Ovary (tissue), 3 donors: ENCODE measurements around the gene KCNB1.

Source experiments
- EP300 ChIP-seq: sonication (generic); formaldehyde crosslinking; IDR thresholded peaks from one replicate; pipeline ENCODE4 v1.6.1; 2017; ENCODE audit warnings: antibody characterized with exemption
- POLR2A ChIP-seq: fragments of 450-650 bp; IDR thresholded peaks from one replicate; pipeline ENCODE4 v1.6.1; 2017; ENCODE audit warnings: antibody characterized with exemption, mild to moderate bottlenecking, moderate library complexity
- TF ChIP-seq, protein P1 (sequence below), 3 donors: fragments of 450-650 bp in 2 of 3; fragments of 200-600 bp in 1 of 3; IDR thresholded peaks; one replicate each; pipeline versions ENCODE4 v1.5.1 to v1.8.0; 2016 to 2022; ENCODE audit warnings: antibody characterized with exemption in 3 of 3, mild to moderate bottlenecking in 1 of 3
- donor health status: DM: no; HTN: no; CAD: no.

DNA sequence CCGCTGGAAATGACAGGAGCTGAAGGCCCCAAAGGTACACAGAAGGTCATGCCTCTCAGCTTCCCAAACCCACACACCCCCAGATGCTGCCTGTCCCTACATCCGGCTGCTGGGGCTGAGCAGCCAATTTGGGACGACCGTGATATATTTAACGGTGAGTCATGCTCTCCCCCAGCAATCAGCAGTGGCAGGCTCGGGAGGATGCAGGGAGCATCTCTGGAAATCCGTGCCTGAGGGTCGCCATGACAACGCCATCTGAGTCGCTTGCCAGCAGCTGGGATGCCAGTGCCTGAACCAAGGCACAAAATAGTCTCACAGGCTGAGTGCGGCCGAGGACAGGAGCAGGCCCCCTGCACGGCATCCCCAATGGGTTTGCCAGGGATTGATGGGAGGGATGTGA is 57.9 kb downstream of the KCNB1 start:
- TF ChIP-seq, protein P1, sequence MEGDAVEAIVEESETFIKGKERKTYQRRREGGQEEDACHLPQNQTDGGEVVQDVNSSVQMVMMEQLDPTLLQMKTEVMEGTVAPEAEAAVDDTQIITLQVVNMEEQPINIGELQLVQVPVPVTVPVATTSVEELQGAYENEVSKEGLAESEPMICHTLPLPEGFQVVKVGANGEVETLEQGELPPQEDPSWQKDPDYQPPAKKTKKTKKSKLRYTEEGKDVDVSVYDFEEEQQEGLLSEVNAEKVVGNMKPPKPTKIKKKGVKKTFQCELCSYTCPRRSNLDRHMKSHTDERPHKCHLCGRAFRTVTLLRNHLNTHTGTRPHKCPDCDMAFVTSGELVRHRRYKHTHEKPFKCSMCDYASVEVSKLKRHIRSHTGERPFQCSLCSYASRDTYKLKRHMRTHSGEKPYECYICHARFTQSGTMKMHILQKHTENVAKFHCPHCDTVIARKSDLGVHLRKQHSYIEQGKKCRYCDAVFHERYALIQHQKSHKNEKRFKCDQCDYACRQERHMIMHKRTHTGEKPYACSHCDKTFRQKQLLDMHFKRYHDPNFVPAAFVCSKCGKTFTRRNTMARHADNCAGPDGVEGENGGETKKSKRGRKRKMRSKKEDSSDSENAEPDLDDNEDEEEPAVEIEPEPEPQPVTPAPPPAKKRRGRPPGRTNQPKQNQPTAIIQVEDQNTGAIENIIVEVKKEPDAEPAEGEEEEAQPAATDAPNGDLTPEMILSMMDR (IDR thresholded peaks at IDR 0.05), result no peak
- no peak for TF ChIP-seq EP300
- no peak for TF ChIP-seq POLR2A
